ENCODE results near the gene DIPK1B.

DNA sequence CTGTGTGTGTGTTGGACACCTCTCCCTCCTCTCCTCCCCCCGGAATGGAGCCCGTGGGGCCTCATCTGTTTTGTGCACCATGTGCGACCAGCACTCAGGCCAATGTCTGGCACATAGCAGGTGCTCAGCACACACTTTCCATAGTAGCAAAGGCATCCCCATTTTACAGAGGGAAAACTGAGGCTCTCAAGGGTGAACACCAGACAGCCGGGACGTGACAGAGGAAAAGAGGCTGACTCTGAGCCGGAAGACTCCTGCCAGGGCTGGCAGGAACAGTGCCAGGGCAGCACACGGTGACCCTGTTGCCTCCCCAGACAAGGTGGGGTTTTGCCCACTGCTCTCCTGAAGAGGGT is 23.3 kb upstream of the DIPK1B start:
- TF ChIP-seq, protein P1, sequence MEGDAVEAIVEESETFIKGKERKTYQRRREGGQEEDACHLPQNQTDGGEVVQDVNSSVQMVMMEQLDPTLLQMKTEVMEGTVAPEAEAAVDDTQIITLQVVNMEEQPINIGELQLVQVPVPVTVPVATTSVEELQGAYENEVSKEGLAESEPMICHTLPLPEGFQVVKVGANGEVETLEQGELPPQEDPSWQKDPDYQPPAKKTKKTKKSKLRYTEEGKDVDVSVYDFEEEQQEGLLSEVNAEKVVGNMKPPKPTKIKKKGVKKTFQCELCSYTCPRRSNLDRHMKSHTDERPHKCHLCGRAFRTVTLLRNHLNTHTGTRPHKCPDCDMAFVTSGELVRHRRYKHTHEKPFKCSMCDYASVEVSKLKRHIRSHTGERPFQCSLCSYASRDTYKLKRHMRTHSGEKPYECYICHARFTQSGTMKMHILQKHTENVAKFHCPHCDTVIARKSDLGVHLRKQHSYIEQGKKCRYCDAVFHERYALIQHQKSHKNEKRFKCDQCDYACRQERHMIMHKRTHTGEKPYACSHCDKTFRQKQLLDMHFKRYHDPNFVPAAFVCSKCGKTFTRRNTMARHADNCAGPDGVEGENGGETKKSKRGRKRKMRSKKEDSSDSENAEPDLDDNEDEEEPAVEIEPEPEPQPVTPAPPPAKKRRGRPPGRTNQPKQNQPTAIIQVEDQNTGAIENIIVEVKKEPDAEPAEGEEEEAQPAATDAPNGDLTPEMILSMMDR (IDR thresholded peaks at IDR 0.05) = no peak
- TF ChIP-seq POLR2A (IDR thresholded peaks at IDR 0.05) (no peak), EP300 (IDR thresholded peaks at IDR 0.05) (no peak), POLR2AphosphoS5 (IDR thresholded peaks at IDR 0.05) (no peak)
